WTC11 (cell line): ENCODE results near the gene NPAS3. TPM values are rescaled to one million over a fixed set of nuclear protein-coding genes. Genes with fewer than 3 reads are reported as not detected.

Experiments
- ATAC-seq: fragments of 200-7000 bp; cut with Tn5 transposase; 2 replicates; pipeline ENCODE4 v1.10.0; 2021; ENCODE audit warnings: mild to moderate bottlenecking, moderate library complexity
- CTCF ChIA-PET: fragments of 300-600 bp; sonication (Branson Sonifier 250); formaldehyde crosslinking; loops from one replicate; lab custom pipeline; 2021; ENCODE audit warnings: antibody characterized with exemption; lab: Charles Lee
- POLR2A ChIA-PET: fragments of 350-600 bp; sonication (Branson Sonifier 250); formaldehyde crosslinking; loops from one replicate; lab custom pipeline; 2021; ENCODE audit warnings: antibody characterized with exemption; lab: Charles Lee
- DNase-seq: peaks from one replicate; pipeline ENCODE4 v3.0.0; 2021; ENCODE audit warnings: low spot score
- H3K27ac Mint-ChIP-seq: 2 replicates; pipeline ENCODE4 v1.8.0; 2021; ENCODE audit warnings: mixed read lengths
- H3K27me3 Mint-ChIP-seq: 2 replicates; pipeline ENCODE4 v1.8.0; 2021; ENCODE audit warnings: low read depth, mild to moderate bottlenecking, moderate library complexity, mixed read lengths
- H3K36me3 Mint-ChIP-seq: 2 replicates; pipeline ENCODE4 v1.8.0; 2021; ENCODE audit warnings: mixed read lengths
- H3K4me1 Mint-ChIP-seq: 2 replicates; pipeline ENCODE4 v1.8.0; 2022; ENCODE audit warnings: mixed read lengths
- H3K4me3 Mint-ChIP-seq: 2 replicates; pipeline ENCODE4 v1.8.0; 2021; ENCODE audit warnings: mild to moderate bottlenecking, moderate library complexity, mixed read lengths
- H3K9me3 Mint-ChIP-seq: 2 replicates; pipeline ENCODE4 v1.8.0; 2021; ENCODE audit warnings: mixed read lengths
- ATF1 ChIP-seq: sonication (generic); formaldehyde crosslinking; IDR thresholded peaks from 2 replicates; pipeline ENCODE4 v1.8.1; 2023; ENCODE audit warnings: mild to moderate bottlenecking, moderate library complexity, missing genetic modification reagents
- FOXK1 ChIP-seq: sonication (generic); formaldehyde crosslinking; IDR thresholded peaks from 2 replicates; pipeline ENCODE4 v1.8.0; 2022; ENCODE audit warnings: mild to moderate bottlenecking, moderate library complexity, missing genetic modification reagents
- GRHL2 ChIP-seq: fragments of 250-450 bp; sonication (Bioruptor Pico); IDR thresholded peaks from 2 replicates; pipeline ENCODE4 v1.8.0; 2022; ENCODE audit warnings: mild to moderate bottlenecking, moderate library complexity; ENCODE audit not compliant: insufficient replicate concordance, severe bottlenecking
- KAT7 ChIP-seq: sonication (generic); formaldehyde crosslinking; IDR thresholded peaks from 2 replicates; pipeline ENCODE4 v1.8.1; 2023; ENCODE audit warnings: missing genetic modification reagents, mild to moderate bottlenecking, borderline replicate concordance
- MYBL2 ChIP-seq: sonication (generic); formaldehyde crosslinking; IDR thresholded peaks from 2 replicates; pipeline ENCODE4 v1.8.1; 2023; ENCODE audit warnings: mild to moderate bottlenecking, moderate library complexity, missing genetic modification reagents
- NR2C2 ChIP-seq: sonication (generic); formaldehyde crosslinking; IDR thresholded peaks from 2 replicates; pipeline ENCODE4 v1.8.0; 2022; ENCODE audit warnings: mild to moderate bottlenecking, missing genetic modification reagents
- RORB ChIP-seq: fragments of 250-450 bp; sonication (Bioruptor Pico); IDR thresholded peaks from 2 replicates; pipeline ENCODE4 v1.9.0; 2021; ENCODE audit warnings: mild to moderate bottlenecking
- TCF7 ChIP-seq: sonication (generic); formaldehyde crosslinking; IDR thresholded peaks from 2 replicates; pipeline ENCODE4 v1.8.0; 2022; ENCODE audit warnings: mild to moderate bottlenecking, low read depth, missing genetic modification reagents, moderate library complexity
- TP53 ChIP-seq: sonication (generic); formaldehyde crosslinking; IDR thresholded peaks from 2 replicates; pipeline ENCODE4 v1.8.1; 2023; ENCODE audit warnings: mild to moderate bottlenecking, missing genetic modification reagents
- ZNF121 ChIP-seq: sonication (generic); formaldehyde crosslinking; IDR thresholded peaks from 2 replicates; pipeline ENCODE4 v1.8.0; 2023; ENCODE audit warnings: missing genetic modification reagents
- ZNF219 ChIP-seq: sonication (generic); formaldehyde crosslinking; IDR thresholded peaks from 2 replicates; pipeline ENCODE4 v1.8.0; 2023; ENCODE audit warnings: missing genetic modification reagents, mild to moderate bottlenecking, borderline replicate concordance
- ZNF232 ChIP-seq: sonication (generic); formaldehyde crosslinking; IDR thresholded peaks from 2 replicates; pipeline ENCODE4 v1.8.0; 2022; ENCODE audit warnings: mild to moderate bottlenecking, missing genetic modification reagents
- ZNF671 ChIP-seq: fragments of 250-450 bp; sonication (Bioruptor Pico); IDR thresholded peaks from 2 replicates; pipeline ENCODE4 v1.8.0; 2021; ENCODE audit warnings: mild to moderate bottlenecking
- total RNA-seq: library from RNA; stranded (reverse); gene quantifications from 3 replicates; pipeline ENCODE4 v1.2.3, GENCODE V29; 2021
- TF ChIP-seq, protein P1 (sequence below): fragments of 250-450 bp; sonication (Bioruptor Pico); conservative IDR thresholded peaks from 2 replicates; pipeline ENCODE4 v1.9.0; 2021; ENCODE audit warnings: mild to moderate bottlenecking
- TF ChIP-seq, protein P2 (sequence below): fragments of 250-450 bp; sonication (Bioruptor Pico); IDR thresholded peaks from 2 replicates; pipeline ENCODE4 v1.9.0; 2021; ENCODE audit warnings: mild to moderate bottlenecking, borderline replicate concordance
- TF ChIP-seq, protein P3 (sequence below): sonication (generic); formaldehyde crosslinking; IDR thresholded peaks from 2 replicates; pipeline ENCODE4 v1.8.1; 2022; ENCODE audit warnings: low read depth, missing genetic modification reagents, borderline replicate concordance
- TF ChIP-seq, protein P4 (sequence below): sonication (generic); formaldehyde crosslinking; IDR thresholded peaks from 2 replicates; pipeline ENCODE4 v1.8.0; 2022; ENCODE audit warnings: missing genetic modification reagents

Gene NPAS3
- total RNA-seq, 1 experiment from 2014 or later: 3.2 TPM

DNA sequence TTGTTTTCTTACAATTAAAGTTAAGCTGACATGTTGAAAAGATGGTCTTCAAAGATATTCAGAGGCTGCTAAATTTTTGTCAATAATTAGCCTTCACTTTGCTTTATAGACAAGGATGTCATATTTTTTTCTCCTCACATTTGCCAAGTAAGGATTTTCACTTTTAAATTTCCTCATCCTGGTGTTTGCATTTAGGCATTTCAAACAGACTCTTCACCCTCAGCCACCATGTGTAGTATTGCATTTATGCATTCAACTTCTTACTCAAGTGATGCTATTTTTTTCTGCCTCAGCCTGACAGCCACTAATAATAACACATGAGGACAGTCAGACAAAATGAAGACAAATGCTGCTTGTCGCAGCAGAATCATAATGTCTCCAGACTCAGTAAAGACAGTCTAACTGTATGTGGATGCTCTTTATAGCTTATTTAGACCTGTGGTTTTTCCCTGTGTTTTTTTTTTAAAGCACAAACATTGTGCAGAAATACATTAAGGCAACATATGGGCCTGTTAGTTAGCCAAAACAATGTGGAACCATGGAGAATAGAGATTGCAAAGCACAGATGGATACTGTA, 481.5 kb downstream of the NPAS3 start (continued):
- TF ChIP-seq, protein P1, sequence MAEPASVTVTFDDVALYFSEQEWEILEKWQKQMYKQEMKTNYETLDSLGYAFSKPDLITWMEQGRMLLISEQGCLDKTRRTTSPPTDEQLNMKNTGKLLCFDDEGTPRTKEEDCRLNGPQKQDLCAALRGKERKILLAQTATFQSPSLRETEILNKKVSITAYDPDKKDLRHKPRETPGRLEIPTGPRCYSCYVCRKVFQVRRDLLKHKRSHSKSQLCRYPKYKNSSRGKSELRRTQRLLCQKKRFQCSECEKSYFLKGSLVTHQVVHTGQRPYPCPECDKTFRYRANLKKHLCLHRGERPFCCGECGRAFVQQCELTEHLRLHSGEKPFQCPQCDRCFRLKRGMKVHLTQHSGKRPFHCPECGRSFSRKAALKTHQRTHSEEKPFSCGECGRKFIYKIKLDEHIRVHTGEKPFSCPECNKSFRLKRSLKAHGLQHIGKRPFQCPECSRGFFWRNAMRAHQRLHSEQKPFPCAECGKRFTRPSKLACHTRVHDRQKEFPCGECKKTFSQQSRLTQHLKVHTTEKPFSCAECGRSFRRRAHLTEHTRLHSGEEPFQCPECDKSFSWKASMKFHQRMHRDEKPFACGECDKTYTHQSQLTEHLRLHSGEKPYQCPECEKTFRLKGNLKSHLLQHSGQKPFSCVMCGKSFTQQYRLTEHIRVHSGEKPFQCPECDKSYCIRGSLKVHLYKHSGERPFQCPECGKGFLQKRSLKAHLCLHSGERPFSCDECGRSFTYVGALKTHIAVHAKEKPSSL (CRISPR knock-in tag): no peak
- TF ChIP-seq NR2C2 (CRISPR knock-in tag) (no peak), GRHL2 (CRISPR knock-in tag) (no peak), ZNF232 (CRISPR knock-in tag) (no peak), FOXK1 (CRISPR knock-in tag) (no peak)

DNA sequence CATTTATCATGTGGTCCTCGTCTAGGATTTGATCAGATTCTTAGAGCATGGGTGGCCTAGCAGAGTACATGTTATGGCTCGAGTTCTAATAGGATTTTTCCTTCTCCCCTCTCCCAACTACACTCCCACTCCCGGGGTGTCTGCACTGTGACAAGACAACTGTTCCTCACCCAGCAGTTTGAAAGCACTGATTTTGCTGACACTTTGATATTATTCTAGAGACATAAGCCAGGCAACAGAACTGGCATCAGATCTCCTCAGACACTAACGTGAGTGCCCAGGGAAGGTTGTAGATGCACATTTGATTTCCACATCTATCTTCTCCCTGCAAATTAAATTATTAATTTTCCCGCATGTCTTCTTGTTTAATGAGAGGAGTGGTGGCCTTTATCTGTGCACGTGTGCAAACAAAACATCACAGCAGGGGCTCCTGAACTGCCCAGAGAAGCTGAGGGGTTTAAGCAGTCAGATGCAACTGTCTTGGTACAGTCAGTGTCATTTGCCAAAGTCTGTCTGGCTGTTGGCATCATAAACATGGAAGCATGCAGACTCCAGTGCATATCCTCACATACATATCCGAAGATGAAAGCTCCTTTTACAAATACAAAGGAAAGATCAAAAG, 491.8 kb downstream of the NPAS3 start:
- ATAC-seq (no peak), DNase-seq (no peak)
- Mint-ChIP-seq H3K36me3 (no peaks in the 10 kb centered on the region), H3K27me3 (no peaks in the 10 kb centered on the region), H3K9me3 (no peaks in the 10 kb centered on the region; the same call in 1 of the 2 replicates), H3K4me1 (peaks cover 12% of the 10 kb centered on the region), H3K4me3 (no peak overlapping the region), H3K27ac (no peak overlapping the region)
- ChIA-PET POLR2A (no interaction called here), CTCF (no interaction called here)
- no peak for TF ChIP-seq ZNF671
- TF ChIP-seq RORB: no peak
- TF ChIP-seq KAT7: no peak
- TF ChIP-seq, protein P2, sequence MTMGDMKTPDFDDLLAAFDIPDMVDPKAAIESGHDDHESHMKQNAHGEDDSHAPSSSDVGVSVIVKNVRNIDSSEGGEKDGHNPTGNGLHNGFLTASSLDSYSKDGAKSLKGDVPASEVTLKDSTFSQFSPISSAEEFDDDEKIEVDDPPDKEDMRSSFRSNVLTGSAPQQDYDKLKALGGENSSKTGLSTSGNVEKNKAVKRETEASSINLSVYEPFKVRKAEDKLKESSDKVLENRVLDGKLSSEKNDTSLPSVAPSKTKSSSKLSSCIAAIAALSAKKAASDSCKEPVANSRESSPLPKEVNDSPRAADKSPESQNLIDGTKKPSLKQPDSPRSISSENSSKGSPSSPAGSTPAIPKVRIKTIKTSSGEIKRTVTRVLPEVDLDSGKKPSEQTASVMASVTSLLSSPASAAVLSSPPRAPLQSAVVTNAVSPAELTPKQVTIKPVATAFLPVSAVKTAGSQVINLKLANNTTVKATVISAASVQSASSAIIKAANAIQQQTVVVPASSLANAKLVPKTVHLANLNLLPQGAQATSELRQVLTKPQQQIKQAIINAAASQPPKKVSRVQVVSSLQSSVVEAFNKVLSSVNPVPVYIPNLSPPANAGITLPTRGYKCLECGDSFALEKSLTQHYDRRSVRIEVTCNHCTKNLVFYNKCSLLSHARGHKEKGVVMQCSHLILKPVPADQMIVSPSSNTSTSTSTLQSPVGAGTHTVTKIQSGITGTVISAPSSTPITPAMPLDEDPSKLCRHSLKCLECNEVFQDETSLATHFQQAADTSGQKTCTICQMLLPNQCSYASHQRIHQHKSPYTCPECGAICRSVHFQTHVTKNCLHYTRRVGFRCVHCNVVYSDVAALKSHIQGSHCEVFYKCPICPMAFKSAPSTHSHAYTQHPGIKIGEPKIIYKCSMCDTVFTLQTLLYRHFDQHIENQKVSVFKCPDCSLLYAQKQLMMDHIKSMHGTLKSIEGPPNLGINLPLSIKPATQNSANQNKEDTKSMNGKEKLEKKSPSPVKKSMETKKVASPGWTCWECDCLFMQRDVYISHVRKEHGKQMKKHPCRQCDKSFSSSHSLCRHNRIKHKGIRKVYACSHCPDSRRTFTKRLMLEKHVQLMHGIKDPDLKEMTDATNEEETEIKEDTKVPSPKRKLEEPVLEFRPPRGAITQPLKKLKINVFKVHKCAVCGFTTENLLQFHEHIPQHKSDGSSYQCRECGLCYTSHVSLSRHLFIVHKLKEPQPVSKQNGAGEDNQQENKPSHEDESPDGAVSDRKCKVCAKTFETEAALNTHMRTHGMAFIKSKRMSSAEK (CRISPR knock-in tag): no peak
- TF ChIP-seq ATF1 (CRISPR knock-in tag): no peak
- no peak for TF ChIP-seq MYBL2

DNA sequence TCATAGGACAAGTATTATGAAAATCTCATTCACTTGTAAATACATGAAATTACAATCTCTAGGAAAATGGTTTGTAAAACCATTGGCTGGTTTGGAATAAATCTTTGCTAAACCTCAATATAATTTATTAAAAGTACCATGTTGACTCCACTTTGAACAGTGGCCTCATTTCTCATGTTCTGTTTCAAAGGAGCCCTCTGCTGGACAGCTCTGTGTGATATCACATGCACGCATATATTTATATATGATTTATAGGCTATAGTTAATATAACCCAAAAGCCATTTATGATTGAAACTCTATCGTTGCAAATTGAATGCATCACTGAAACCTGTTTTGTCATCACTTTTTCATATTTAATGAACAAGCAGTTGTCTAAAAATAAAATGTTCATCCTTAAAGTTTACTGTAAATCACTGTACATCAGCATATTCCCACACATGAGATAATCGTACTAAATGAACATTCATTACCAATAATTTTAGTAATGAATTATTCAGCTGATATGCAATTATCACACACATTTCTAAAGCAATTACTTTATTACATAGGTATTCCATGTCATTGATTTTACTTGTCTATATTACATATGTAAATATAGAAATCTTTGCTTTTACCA, 493.8 kb downstream of the NPAS3 start:
- Mint-ChIP-seq H3K4me1 (peaks cover 12% of the 10 kb centered on the region), H3K36me3 (no peaks in the 10 kb centered on the region), H3K4me3 (no peak overlapping the region), H3K27me3 (no peaks in the 10 kb centered on the region), H3K27ac (no peak overlapping the region), H3K9me3 (no peaks in the 10 kb centered on the region; the same call in 1 of the 2 replicates)
- ChIA-PET CTCF (no interaction called here), POLR2A (no interaction called here)
- ATAC-seq (no peak), DNase-seq (no peak)
- TF ChIP-seq MYBL2 (no peak), TCF7 (CRISPR knock-in tag) (no peak), ZNF219 (CRISPR knock-in tag) (no peak), ZNF121 (CRISPR knock-in tag) (no peak), TP53 (CRISPR knock-in tag) (no peak)
- TF ChIP-seq, protein P1 (CRISPR knock-in tag): no peak
- TF ChIP-seq, protein P3, sequence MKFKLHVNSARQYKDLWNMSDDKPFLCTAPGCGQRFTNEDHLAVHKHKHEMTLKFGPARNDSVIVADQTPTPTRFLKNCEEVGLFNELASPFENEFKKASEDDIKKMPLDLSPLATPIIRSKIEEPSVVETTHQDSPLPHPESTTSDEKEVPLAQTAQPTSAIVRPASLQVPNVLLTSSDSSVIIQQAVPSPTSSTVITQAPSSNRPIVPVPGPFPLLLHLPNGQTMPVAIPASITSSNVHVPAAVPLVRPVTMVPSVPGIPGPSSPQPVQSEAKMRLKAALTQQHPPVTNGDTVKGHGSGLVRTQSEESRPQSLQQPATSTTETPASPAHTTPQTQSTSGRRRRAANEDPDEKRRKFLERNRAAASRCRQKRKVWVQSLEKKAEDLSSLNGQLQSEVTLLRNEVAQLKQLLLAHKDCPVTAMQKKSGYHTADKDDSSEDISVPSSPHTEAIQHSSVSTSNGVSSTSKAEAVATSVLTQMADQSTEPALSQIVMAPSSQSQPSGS (CRISPR knock-in tag): no peak
- TF ChIP-seq, protein P4, sequence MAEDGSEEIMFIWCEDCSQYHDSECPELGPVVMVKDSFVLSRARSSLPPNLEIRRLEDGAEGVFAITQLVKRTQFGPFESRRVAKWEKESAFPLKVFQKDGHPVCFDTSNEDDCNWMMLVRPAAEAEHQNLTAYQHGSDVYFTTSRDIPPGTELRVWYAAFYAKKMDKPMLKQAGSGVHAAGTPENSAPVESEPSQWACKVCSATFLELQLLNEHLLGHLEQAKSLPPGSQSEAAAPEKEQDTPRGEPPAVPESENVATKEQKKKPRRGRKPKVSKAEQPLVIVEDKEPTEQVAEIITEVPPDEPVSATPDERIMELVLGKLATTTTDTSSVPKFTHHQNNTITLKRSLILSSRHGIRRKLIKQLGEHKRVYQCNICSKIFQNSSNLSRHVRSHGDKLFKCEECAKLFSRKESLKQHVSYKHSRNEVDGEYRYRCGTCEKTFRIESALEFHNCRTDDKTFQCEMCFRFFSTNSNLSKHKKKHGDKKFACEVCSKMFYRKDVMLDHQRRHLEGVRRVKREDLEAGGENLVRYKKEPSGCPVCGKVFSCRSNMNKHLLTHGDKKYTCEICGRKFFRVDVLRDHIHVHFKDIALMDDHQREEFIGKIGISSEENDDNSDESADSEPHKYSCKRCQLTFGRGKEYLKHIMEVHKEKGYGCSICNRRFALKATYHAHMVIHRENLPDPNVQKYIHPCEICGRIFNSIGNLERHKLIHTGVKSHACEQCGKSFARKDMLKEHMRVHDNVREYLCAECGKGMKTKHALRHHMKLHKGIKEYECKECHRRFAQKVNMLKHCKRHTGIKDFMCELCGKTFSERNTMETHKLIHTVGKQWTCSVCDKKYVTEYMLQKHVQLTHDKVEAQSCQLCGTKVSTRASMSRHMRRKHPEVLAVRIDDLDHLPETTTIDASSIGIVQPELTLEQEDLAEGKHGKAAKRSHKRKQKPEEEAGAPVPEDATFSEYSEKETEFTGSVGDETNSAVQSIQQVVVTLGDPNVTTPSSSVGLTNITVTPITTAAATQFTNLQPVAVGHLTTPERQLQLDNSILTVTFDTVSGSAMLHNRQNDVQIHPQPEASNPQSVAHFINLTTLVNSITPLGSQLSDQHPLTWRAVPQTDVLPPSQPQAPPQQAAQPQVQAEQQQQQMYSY (CRISPR knock-in tag): no peak
